ENCODE measurements around the gene CAB39. TPM values are rescaled to one million over a fixed set of nuclear protein-coding genes. Genes with fewer than 3 reads are reported as not detected.

Gene CAB39
- total RNA-seq, 2 experiments from 2014 or later, result 86.6 to 97.5 TPM

DNA sequence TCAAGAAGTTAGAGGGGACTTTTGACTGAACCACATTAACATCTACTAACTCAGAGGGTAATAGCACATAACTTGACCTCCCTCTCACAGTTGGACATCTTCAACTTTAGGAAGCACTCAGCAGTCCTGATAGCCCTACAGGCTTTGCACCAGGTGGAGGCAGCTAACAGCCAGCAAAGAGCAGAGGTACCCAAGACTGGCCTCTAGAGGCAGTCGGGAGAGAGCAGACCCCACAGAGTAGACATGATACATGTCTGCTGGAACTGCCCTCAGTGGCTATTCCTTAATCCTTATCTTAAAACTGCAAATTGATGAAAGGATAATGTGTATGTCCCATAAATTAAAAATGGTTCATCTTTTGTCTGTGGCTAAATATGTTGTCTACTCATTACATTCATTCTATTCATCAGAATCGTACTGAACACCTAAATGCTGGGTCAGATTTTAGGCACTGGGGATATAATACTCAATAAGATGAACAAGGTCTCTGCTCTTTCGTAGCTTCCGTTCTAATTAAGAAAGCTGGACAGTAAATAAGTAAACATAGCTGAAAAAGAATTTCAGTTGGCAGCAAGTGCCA is 49.8 kb downstream of the CAB39 start:
- peak; percentile 45 for DNase-seq
- H3K4me3 Mint-ChIP-seq, result no peak overlapping the region
- no peak overlapping the region for H3K27ac Mint-ChIP-seq
- CTCF ChIA-PET, result interaction anchor here (0.7 to 1.6 kb wide), 7 partner anchors 9 to 101 kb away, joined by 3 to 8 read pairs (median 3); no protein-coding TSS in a partner anchor
- no peaks in the 10 kb centered on the region for H3K9me3 Mint-ChIP-seq
- H3K27me3 Mint-ChIP-seq (ENCODE audit: low read depth), result no peaks in the 10 kb centered on the region
- intact Hi-C loops (cut with micrococcal nuclease), result no loop called here
- peaks cover 57% of the 10 kb centered on the region for H3K36me3 Mint-ChIP-seq (ENCODE audit: low read depth)
- peaks cover 61% of the 10 kb centered on the region for H3K4me1 Mint-ChIP-seq (ENCODE audit: low read depth)

GRCh38 chr2:230764346-230764745 is 51.7 kb downstream of the CAB39 start:
- Mint-ChIP-seq H3K36me3 (ENCODE audit: low read depth) (peaks cover 72% of the 10 kb centered on the region), H3K9me3 (no peaks in the 10 kb centered on the region), H3K27me3 (ENCODE audit: low read depth) (no peaks in the 10 kb centered on the region), H3K4me1 (ENCODE audit: low read depth) (peaks cover 61% of the 10 kb centered on the region), H3K4me3 (no peak overlapping the region), H3K27ac (no peak overlapping the region)
- intact Hi-C loops (cut with micrococcal nuclease), result no loop called here
- DNase-seq, result no peak
- CTCF ChIA-PET, result interaction anchor here (1.0 to 1.3 kb wide), 3 partner anchors 30 to 50 kb away, joined by 3 read pairs; no protein-coding TSS in a partner anchor

DNA sequence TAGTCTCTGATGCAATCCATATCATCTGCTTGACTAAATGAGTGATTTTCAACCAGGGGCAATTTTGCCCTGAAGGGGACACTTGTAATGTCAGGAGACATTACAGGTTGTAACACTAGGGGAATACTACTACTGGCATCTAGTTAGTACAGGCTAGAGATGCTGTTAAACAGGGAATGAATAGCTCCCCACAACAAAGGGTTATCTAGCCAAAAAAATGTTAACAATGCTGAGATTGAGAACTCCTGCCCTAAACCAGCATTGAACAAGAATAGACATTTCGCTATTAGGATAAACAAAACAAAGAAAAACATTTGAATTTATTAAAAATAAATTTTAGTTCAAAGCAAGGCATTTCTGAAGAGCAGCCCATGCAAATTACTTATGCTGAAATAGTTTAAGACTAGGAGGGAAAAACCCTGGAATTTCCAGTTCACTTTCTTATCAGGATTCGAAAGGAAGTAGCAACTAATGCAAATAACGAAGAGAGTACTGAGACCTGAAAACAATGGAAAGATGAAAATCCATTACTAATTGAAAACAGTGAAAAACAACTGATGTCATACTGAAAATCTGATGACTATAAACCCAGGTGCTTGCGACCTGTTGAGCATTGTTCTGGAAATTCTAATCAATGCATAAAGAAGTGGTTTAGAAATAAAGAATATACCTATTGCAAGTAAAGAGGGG is 53.1 kb downstream of the CAB39 start:
- H3K9me3 Mint-ChIP-seq, result no peaks in the 10 kb centered on the region
- peaks cover 67% of the 10 kb centered on the region for H3K36me3 Mint-ChIP-seq (ENCODE audit: low read depth)
- no peak overlapping the region for H3K4me3 Mint-ChIP-seq
- peaks cover 64% of the 10 kb centered on the region for H3K4me1 Mint-ChIP-seq (ENCODE audit: low read depth)
- CTCF ChIA-PET, result interaction anchor here (1.0 to 3.4 kb wide), 2 partner anchors 10 to 32 kb away, joined by 3 to 18 read pairs; no protein-coding TSS in a partner anchor
- intact Hi-C loops (cut with micrococcal nuclease), result loop anchor here (2.0 to 5.0 kb wide), 2 partner anchors 105 to 943 kb away; no protein-coding TSS in a partner anchor
- peak overlapping the region; percentile 85 for H3K27ac Mint-ChIP-seq
- DNase-seq, result no peak
- no peaks in the 10 kb centered on the region for H3K27me3 Mint-ChIP-seq (ENCODE audit: low read depth)

DNA sequence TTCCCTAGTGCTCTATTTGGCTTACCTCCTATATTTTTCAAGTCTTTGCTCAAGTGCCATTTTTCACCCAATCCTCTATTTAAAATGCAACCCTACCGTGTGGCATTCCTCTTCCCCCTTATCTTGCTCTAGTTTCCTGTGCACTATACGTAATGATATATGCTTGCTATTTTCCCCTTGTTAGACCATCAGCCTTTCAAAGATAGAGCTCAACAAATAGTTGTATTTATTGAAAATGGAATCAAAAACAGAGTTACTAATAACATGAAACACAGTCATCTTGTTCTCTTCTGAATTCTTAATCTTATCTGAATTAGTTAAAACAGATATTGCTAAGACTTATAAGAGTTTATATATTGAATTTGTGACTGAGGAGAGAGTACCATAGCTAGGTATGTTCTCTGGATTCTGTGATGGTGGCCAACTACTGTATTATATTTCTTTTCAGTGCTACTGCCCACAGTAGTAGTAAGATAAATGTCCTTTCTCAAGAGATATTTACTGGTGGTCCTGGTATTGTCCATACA is 55.3 kb downstream of the CAB39 start:
- H3K27me3 Mint-ChIP-seq (ENCODE audit: low read depth), result no peaks in the 10 kb centered on the region
- intact Hi-C loops (cut with micrococcal nuclease), result loop anchor here (1.0 to 5.0 kb wide), 5 partner anchors 8 to 946 kb away; no protein-coding TSS in a partner anchor
- peaks cover 66% of the 10 kb centered on the region for H3K36me3 Mint-ChIP-seq (ENCODE audit: low read depth)
- CTCF ChIA-PET, result interaction anchor here (0.5 to 3.4 kb wide), 6 partner anchors 13 to 53 kb away, joined by 3 to 18 read pairs (median 4); no protein-coding TSS in a partner anchor
- H3K4me3 Mint-ChIP-seq, result no peak overlapping the region
- DNase-seq, result no peak
- no peaks in the 10 kb centered on the region for H3K9me3 Mint-ChIP-seq
- peak overlapping the region; percentile 43 for H3K27ac Mint-ChIP-seq
- peaks cover 81% of the 10 kb centered on the region for H3K4me1 Mint-ChIP-seq (ENCODE audit: low read depth)

GRCh38 chr2:230770804-230771203 is 58.2 kb downstream of the CAB39 start:
- H3K4me1 Mint-ChIP-seq (ENCODE audit: low read depth), result peaks cover 93% of the 10 kb centered on the region
- no peak for DNase-seq
- intact Hi-C loops (cut with micrococcal nuclease), result no loop called here
- H3K9me3 Mint-ChIP-seq, result no peaks in the 10 kb centered on the region
- no peak overlapping the region for H3K27ac Mint-ChIP-seq
- H3K36me3 Mint-ChIP-seq (ENCODE audit: low read depth), result peaks cover 69% of the 10 kb centered on the region
- no peak overlapping the region for H3K4me3 Mint-ChIP-seq
- H3K27me3 Mint-ChIP-seq (ENCODE audit: low read depth), result no peaks in the 10 kb centered on the region
- CTCF ChIA-PET, result interaction anchor here (0.9 to 3.0 kb wide), 3 partner anchors 9 to 28 kb away, joined by 3 to 8 read pairs (median 7); no protein-coding TSS in a partner anchor

- H3K4me3 Mint-ChIP-seq, result no peak overlapping the region
- peaks cover 91% of the 10 kb centered on the region for H3K4me1 Mint-ChIP-seq (ENCODE audit: low read depth)
- CTCF ChIA-PET, result interaction anchor here (1.3 to 3.0 kb wide), 2 partner anchors 10 to 26 kb away, joined by 5 to 8 read pairs; no protein-coding TSS in a partner anchor
- peaks cover 61% of the 10 kb centered on the region for H3K36me3 Mint-ChIP-seq (ENCODE audit: low read depth)
- intact Hi-C loops (cut with micrococcal nuclease), result no loop called here
- no peak for DNase-seq
- H3K27me3 Mint-ChIP-seq (ENCODE audit: low read depth), result no peaks in the 10 kb centered on the region
- H3K9me3 Mint-ChIP-seq, result no peaks in the 10 kb centered on the region
- H3K27ac Mint-ChIP-seq, result no peak overlapping the region
These were observed 59.5 kb downstream of the CAB39 start for GRCh38 chr2:230772156-230772555.

DNA sequence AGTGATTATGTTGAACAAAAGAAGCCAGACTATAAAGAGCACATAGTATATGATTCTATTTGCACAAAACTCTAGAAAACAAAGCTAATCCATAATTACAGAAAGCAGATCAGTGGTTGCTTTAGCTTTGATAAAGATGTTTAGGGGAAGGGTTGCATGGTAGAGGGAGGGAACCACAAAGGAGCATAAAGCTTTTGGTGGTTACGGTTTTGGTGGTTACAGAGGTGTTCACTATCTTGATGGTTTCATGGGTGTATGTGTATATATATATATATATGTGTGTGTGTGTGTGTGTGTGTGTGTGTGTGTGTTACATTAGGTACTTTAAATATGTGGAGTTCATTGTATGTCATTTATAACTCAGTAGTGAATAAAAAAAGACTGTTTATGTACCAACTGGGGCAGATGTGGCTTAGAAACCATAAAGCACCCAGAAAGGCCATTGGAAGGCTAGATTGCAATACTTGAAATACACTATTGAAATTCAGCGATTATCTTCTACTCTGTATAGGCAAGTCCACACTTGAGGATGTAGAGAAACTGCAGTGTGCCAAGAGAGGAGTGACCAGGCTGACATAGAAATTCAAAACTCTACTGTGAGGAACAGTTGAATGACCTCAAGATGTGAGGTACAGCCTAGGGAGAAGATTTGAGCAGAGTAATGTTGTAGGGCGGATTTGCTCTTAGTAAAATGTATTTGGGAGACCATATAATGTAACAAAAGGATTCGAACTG is 60.6 kb downstream of the CAB39 start:
- peaks cover 90% of the 10 kb centered on the region for H3K4me1 Mint-ChIP-seq (ENCODE audit: low read depth)
- no peaks in the 10 kb centered on the region for H3K9me3 Mint-ChIP-seq
- peaks cover 58% of the 10 kb centered on the region for H3K36me3 Mint-ChIP-seq (ENCODE audit: low read depth)
- H3K4me3 Mint-ChIP-seq, result no peak overlapping the region
- H3K27ac Mint-ChIP-seq, result no peak overlapping the region
- H3K27me3 Mint-ChIP-seq (ENCODE audit: low read depth), result no peaks in the 10 kb centered on the region
- intact Hi-C loops (cut with micrococcal nuclease), result loop anchor here (1.0 kb wide), 1 partner anchor 8 kb away; no protein-coding TSS in a partner anchor
- CTCF ChIA-PET, result interaction anchor here (0.7 to 3.0 kb wide), 4 partner anchors 11 to 1672 kb away, joined by 3 to 8 read pairs (median 5); no protein-coding TSS in a partner anchor
- DNase-seq, result no peak

GRCh38 chr2:230774348-230774951 is 61.8 kb downstream of the CAB39 start:
- Mint-ChIP-seq H3K4me1 (ENCODE audit: low read depth) (peaks cover 89% of the 10 kb centered on the region), H3K9me3 (no peaks in the 10 kb centered on the region), H3K4me3 (no peak overlapping the region), H3K27me3 (ENCODE audit: low read depth) (no peaks in the 10 kb centered on the region), H3K36me3 (ENCODE audit: low read depth) (peaks cover 53% of the 10 kb centered on the region), H3K27ac (no peak overlapping the region)
- CTCF ChIA-PET, result interaction anchor here (0.9 kb wide), 1 partner anchor 8 kb away, joined by 3 read pairs; no protein-coding TSS in a partner anchor
- no peak for DNase-seq
- intact Hi-C loops (cut with micrococcal nuclease), result no loop called here

DNA sequence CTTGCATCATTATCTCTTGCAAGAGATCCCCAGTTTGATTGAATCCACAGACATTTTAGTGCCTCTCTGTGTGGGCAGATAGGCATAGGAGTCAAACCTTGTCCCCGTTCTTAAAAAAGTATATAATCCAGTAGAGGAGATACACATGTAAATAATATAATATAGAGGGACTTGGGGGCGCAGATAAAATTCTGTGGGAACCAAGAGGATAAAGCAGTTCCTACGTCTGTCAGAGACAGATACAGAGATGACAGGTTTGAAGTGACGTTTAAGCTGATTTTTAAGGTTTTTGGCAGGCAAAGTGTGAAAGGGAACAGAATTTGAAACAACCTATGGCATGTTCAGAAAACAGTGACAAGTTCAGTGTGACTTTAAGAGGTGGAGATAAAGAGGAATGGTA is 63.1 kb downstream of the CAB39 start:
- Mint-ChIP-seq H3K27me3 (ENCODE audit: low read depth) (no peaks in the 10 kb centered on the region), H3K4me1 (ENCODE audit: low read depth) (peaks cover 90% of the 10 kb centered on the region), H3K36me3 (ENCODE audit: low read depth) (peaks cover 59% of the 10 kb centered on the region), H3K4me3 (no peak overlapping the region), H3K27ac (peak overlapping the region; percentile 17), H3K9me3 (no peaks in the 10 kb centered on the region)
- no peak for DNase-seq
- intact Hi-C loops (cut with micrococcal nuclease), result loop anchor here (1.0 kb wide), 1 partner anchor 7 kb away; no protein-coding TSS in a partner anchor
- CTCF ChIA-PET, result interaction anchor here (1.0 kb wide), 1 partner anchor 9 kb away, joined by 3 read pairs; no protein-coding TSS in a partner anchor

DNA sequence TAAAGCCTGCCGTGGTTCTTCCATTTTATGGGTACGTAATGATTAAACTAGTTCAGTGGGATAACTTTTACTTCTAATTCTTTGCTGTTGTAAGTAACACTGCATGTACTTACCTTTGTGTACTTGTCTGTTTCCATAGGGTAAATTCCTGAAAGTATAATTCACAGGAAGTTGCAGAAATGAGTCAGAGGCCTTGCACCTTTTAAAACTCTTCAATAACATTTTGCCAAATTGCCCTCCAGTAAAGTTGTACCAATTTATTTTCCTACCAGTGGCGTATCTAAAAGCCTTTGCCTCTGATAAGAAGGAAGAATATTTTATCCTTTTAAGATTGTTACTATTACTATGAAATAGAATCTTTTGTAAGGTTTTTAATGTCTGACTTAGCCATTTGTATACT is 65.1 kb downstream of the CAB39 start:
- no peak overlapping the region for H3K4me3 Mint-ChIP-seq
- peaks cover 55% of the 10 kb centered on the region for H3K36me3 Mint-ChIP-seq (ENCODE audit: low read depth)
- DNase-seq, result no peak
- CTCF ChIA-PET, result interaction anchor here (0.7 kb wide), 1 partner anchor 15 kb away, joined by 3 read pairs; no protein-coding TSS in a partner anchor
- H3K4me1 Mint-ChIP-seq (ENCODE audit: low read depth), result peaks cover 89% of the 10 kb centered on the region
- H3K9me3 Mint-ChIP-seq, result no peaks in the 10 kb centered on the region
- no peaks in the 10 kb centered on the region for H3K27me3 Mint-ChIP-seq (ENCODE audit: low read depth)
- peak overlapping the region; percentile 64 for H3K27ac Mint-ChIP-seq
- intact Hi-C loops (cut with micrococcal nuclease), result no loop called here

- intact Hi-C loops (cut with micrococcal nuclease), result no loop called here
- Mint-ChIP-seq H3K9me3 (no peaks in the 10 kb centered on the region), H3K27ac (peak overlapping the region; percentile 64), H3K27me3 (ENCODE audit: low read depth) (no peaks in the 10 kb centered on the region), H3K4me3 (no peak overlapping the region), H3K4me1 (ENCODE audit: low read depth) (peaks cover 81% of the 10 kb centered on the region), H3K36me3 (ENCODE audit: low read depth) (peaks cover 54% of the 10 kb centered on the region)
- CTCF ChIA-PET, result interaction anchor here (1.5 kb wide), 1 partner anchor 8 kb away, joined by 3 read pairs; no protein-coding TSS in a partner anchor
- DNase-seq, result no peak
These were observed 65.9 kb downstream of the CAB39 start for GRCh38 chr2:230778350-230779063.
